Ishikawa (cell line): Measurements from ENCODE around the gene SPDYE4.

Source experiments
- CEBPB ChIP-seq: IDR thresholded peaks from 2 replicates; pipeline ENCODE4 v1.6.1; 2012
- CREB1 ChIP-seq: IDR thresholded peaks from 2 replicates; pipeline ENCODE4 v1.6.1; 2012; ENCODE audit warnings: low read depth
- EGR1 ChIP-seq: IDR thresholded peaks from 2 replicates; pipeline ENCODE4 v1.6.1; 2012
- EP300 ChIP-seq: IDR thresholded peaks from 2 replicates; pipeline ENCODE4 v1.6.1; 2012; ENCODE audit warnings: borderline replicate concordance
- FOXM1 ChIP-seq: IDR thresholded peaks from 2 replicates; pipeline ENCODE4 v1.6.1; 2012; ENCODE audit warnings: low read depth, borderline replicate concordance
- MAX ChIP-seq: IDR thresholded peaks from 2 replicates; pipeline ENCODE4 v1.6.1; 2012
- NFIC ChIP-seq: IDR thresholded peaks from 2 replicates; pipeline ENCODE4 v1.6.1; 2012
- RAD21 ChIP-seq: IDR thresholded peaks from 2 replicates; pipeline ENCODE4 v1.6.1; 2012; ENCODE audit warnings: low read depth
- REST ChIP-seq: IDR thresholded peaks from 2 replicates; pipeline ENCODE4 v1.6.1; 2012; ENCODE audit warnings: low read depth, mild to moderate bottlenecking
- TAF1 ChIP-seq: IDR thresholded peaks from 2 replicates; pipeline ENCODE4 v1.6.1; 2012; ENCODE audit warnings: low read depth, mild to moderate bottlenecking
- TCF12 ChIP-seq: IDR thresholded peaks from 2 replicates; pipeline ENCODE4 v1.6.1; 2012; ENCODE audit warnings: low read depth
- TEAD4 ChIP-seq: IDR thresholded peaks from 2 replicates; pipeline ENCODE4 v1.6.1; 2012
- USF1 ChIP-seq: IDR thresholded peaks from 2 replicates; pipeline ENCODE4 v1.6.1; 2012
- YY1 ChIP-seq: IDR thresholded peaks from 2 replicates; pipeline ENCODE4 v1.6.1; 2012; ENCODE audit warnings: low read depth
- ZBTB7A ChIP-seq: IDR thresholded peaks from 2 replicates; pipeline ENCODE4 v1.6.1; 2012; ENCODE audit warnings: low read depth

Gene SPDYE4

GRCh38 chr17:8755590-8756255 is 2.6 kb downstream of the SPDYE4 start:
- TF ChIP-seq EGR1 (no peak), TCF12 (no peak), CEBPB (no peak), NFIC (no peak), TAF1 (no peak), CREB1 (no peak), FOXM1 (no peak), EP300 (no peak), USF1 (no peak), RAD21 (no peak), TEAD4 (no peak), REST (no peak), MAX (no peak), YY1 (no peak), ZBTB7A (no peak)

- TF ChIP-seq USF1: no peak
- TF ChIP-seq TEAD4: no peak
- no peak for TF ChIP-seq FOXM1
- TF ChIP-seq EP300: no peak
- no peak for TF ChIP-seq MAX
- no peak for TF ChIP-seq RAD21
- TF ChIP-seq ZBTB7A: no peak
- no peak for TF ChIP-seq EGR1
- TF ChIP-seq TCF12: no peak
- no peak for TF ChIP-seq CREB1
- TF ChIP-seq YY1: no peak
- no peak for TF ChIP-seq NFIC
- no peak for TF ChIP-seq CEBPB
These were observed 3.5 kb downstream of the SPDYE4 start for GRCh38 chr17:8754890-8755289.

- TF ChIP-seq EP300 (no peak), MAX (no peak), USF1 (no peak), REST (no peak), CREB1 (no peak), FOXM1 (no peak), RAD21 (peak; percentile 41)
These were observed 4.3 kb downstream of the SPDYE4 start for GRCh38 chr17:8753976-8754440.

GRCh38 chr17:8753136-8753975 is 5.0 kb downstream of the SPDYE4 start:
- TF ChIP-seq USF1 (no peak), TEAD4 (no peak), EGR1 (no peak), RAD21 (no peak), CREB1 (no peak), ZBTB7A (no peak), YY1 (no peak), EP300 (no peak), REST (no peak), NFIC (no peak), TAF1 (no peak), TCF12 (no peak), CEBPB (no peak), MAX (no peak)
